KMS-11 (cell line): ENCODE results near the gene TMEM185B.

Experiments used
- H2AFZ ChIP-seq: fragments of 200-600 bp; sonication (generic); 2 replicates; pipeline ENCODE4 v1.6.1; 2016; ENCODE audit warnings: antibody characterized with exemption, mixed run types, low read depth
- H3K27ac ChIP-seq: fragments of 200-600 bp; sonication (generic); 2 replicates; pipeline ENCODE4 v1.6.1; 2016; ENCODE audit warnings: mild to moderate bottlenecking, mixed run types
- H3K27me3 ChIP-seq: fragments of 200-600 bp; sonication (generic); 2 replicates; pipeline ENCODE4 v1.6.1; 2017; ENCODE audit warnings: mild to moderate bottlenecking, low read depth, mixed run types, moderate library complexity; ENCODE audit not compliant: insufficient read depth
- H3K36me3 ChIP-seq: fragments of 200-600 bp; sonication (generic); 2 replicates; pipeline ENCODE4 v1.6.1; 2017; ENCODE audit warnings: mild to moderate bottlenecking, mixed run types; ENCODE audit not compliant: insufficient read depth
- H3K4me1 ChIP-seq: fragments of 200-600 bp; sonication (generic); 2 replicates; pipeline ENCODE4 v1.6.1; 2016; ENCODE audit warnings: mild to moderate bottlenecking, low read depth, mixed run types; ENCODE audit not compliant: poor library complexity, severe bottlenecking
- H3K4me2 ChIP-seq: fragments of 200-600 bp; sonication (generic); 2 replicates; pipeline ENCODE4 v1.7.0; 2016; ENCODE audit warnings: mild to moderate bottlenecking, mixed run types
- H3K4me3 ChIP-seq: fragments of 200-600 bp; sonication (generic); IDR thresholded peaks from 2 replicates; pipeline ENCODE4 v1.6.1; 2017; ENCODE audit warnings: low read depth, low read length, mixed read lengths; ENCODE audit not compliant: insufficient read depth
- H3K79me2 ChIP-seq: fragments of 200-600 bp; sonication (generic); 2 replicates; pipeline ENCODE4 v1.6.1; 2016; ENCODE audit warnings: low read depth, mixed run types; ENCODE audit not compliant: insufficient read depth
- H3K9ac ChIP-seq: fragments of 200-600 bp; sonication (generic); 2 replicates; pipeline ENCODE4 v1.6.1; 2016; ENCODE audit warnings: mild to moderate bottlenecking, mixed run types
- H4K20me1 ChIP-seq: fragments of 200-600 bp; sonication (generic); 2 replicates; pipeline ENCODE4 v1.6.1; 2016; ENCODE audit warnings: mild to moderate bottlenecking, mixed run types; ENCODE audit not compliant: insufficient read depth
- TF ChIP-seq, protein P1 (sequence below): fragments of 200-600 bp; sonication (generic); conservative IDR thresholded peaks from 2 replicates; pipeline ENCODE4 v1.6.1; 2017; ENCODE audit warnings: low read depth, mild to moderate bottlenecking, antibody characterized with exemption, low read length, moderate library complexity, mixed read lengths

The TMEM185B gene

DNA sequence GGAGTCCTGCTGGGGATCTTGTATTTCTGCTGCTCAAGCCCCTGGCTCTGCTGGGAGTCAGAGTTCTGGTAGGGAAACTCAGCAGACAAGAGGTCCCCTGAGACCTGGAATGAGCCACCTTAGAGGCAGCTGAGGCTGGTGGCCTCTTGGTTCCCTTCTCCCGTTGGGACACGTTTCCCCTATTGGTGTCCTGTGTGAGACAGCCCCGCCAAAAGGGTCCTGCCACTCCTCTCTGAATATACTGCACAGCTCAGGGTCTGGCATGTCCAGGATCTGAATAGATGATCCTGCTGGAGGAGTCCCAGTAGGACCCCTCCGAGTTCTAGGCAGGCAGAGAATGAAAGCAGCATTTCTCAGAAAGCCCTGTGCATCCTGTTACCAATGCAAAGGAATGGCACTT is 27.4 kb upstream of the TMEM185B start:
- no peak overlapping the region for H3K4me2 ChIP-seq
- no peak overlapping the region for H3K4me3 ChIP-seq
- peaks cover 13% of the 10 kb centered on the region for H3K4me1 ChIP-seq
- H4K20me1 ChIP-seq: no peaks in the 10 kb centered on the region
- H3K79me2 ChIP-seq: no peaks in the 10 kb centered on the region; the same call in 1 of the 2 replicates
- no peak overlapping the region for H3K27ac ChIP-seq
- H2AFZ ChIP-seq: no peak overlapping the region
- H3K9ac ChIP-seq: no peak overlapping the region
- no peaks in the 10 kb centered on the region for H3K27me3 ChIP-seq
- no peaks in the 10 kb centered on the region for H3K36me3 ChIP-seq
- TF ChIP-seq, protein P1, sequence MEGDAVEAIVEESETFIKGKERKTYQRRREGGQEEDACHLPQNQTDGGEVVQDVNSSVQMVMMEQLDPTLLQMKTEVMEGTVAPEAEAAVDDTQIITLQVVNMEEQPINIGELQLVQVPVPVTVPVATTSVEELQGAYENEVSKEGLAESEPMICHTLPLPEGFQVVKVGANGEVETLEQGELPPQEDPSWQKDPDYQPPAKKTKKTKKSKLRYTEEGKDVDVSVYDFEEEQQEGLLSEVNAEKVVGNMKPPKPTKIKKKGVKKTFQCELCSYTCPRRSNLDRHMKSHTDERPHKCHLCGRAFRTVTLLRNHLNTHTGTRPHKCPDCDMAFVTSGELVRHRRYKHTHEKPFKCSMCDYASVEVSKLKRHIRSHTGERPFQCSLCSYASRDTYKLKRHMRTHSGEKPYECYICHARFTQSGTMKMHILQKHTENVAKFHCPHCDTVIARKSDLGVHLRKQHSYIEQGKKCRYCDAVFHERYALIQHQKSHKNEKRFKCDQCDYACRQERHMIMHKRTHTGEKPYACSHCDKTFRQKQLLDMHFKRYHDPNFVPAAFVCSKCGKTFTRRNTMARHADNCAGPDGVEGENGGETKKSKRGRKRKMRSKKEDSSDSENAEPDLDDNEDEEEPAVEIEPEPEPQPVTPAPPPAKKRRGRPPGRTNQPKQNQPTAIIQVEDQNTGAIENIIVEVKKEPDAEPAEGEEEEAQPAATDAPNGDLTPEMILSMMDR: no peak

DNA sequence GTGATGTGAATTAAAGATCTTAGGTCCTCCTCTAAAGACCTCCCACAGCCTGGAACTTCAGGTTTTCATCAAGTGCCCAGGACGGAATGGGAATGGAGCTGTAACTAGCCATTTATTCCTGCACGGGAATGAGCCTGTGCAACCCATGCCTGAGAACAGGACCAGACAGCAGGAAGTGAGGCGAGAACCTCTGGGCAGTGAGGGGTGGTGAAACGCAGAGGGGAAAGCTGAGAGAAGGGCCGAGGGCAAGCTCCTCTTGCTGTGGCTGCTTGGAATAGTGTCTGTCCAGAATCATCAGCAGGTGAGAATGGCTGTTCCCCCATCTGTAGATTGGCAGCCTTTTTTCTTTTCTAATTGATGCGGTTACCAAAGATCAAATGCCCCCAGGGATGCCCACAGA is 24.7 kb upstream of the TMEM185B start:
- TF ChIP-seq, protein P1: no peak
- no peaks in the 10 kb centered on the region for H3K79me2 ChIP-seq
- no peak overlapping the region for H3K27ac ChIP-seq
- no peak overlapping the region for H2AFZ ChIP-seq
- no peaks in the 10 kb centered on the region for H3K27me3 ChIP-seq
- no peaks in the 10 kb centered on the region for H3K36me3 ChIP-seq
- H3K4me1 ChIP-seq: peaks cover 6% of the 10 kb centered on the region
- H4K20me1 ChIP-seq: no peaks in the 10 kb centered on the region
- no peak overlapping the region for H3K9ac ChIP-seq
- H3K4me3 ChIP-seq: no peak overlapping the region
- H3K4me2 ChIP-seq: no peak overlapping the region

DNA sequence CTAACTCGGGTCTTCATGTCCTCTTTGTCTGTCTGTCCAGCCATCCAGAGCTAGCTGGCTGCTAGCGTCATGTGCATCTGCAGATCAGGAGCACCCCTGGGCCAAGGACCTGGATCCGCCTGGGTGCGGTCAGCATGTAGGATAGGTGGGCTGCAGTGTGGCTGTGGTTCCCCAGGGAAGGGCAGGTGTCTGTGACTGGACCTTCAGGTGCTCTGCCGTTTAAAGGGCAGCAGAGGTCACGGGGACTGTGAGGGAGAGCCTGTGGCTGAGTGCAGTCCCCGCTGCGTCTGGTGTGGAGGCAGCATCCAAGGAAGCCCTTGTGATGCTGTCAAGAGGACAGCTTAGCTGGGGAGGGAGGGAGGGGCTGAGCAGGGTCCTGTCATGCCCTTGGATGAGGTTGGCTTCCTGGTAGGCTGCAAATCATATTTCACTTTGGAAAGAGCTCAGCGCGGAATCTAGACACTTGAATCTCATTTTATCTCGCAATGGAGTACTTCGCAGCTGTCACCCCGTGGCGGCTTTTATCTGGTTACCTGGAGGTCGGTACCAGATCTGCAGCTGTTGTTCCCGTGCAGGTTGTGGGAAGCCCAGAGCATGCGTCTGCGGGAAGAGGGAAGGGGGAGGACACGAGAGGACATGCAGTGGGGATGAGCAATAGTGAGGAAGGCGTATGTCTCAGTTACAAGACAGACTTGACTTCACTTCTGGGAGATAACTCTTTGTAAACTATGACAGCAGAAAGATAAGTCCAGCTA is 23.5 kb upstream of the TMEM185B start:
- no peaks in the 10 kb centered on the region for H3K36me3 ChIP-seq
- H3K9ac ChIP-seq: no peak overlapping the region
- no peak overlapping the region for H3K4me2 ChIP-seq
- peaks cover 3% of the 10 kb centered on the region for H3K4me1 ChIP-seq
- H4K20me1 ChIP-seq: no peaks in the 10 kb centered on the region
- no peaks in the 10 kb centered on the region for H3K79me2 ChIP-seq
- no peaks in the 10 kb centered on the region for H3K27me3 ChIP-seq
- no peak overlapping the region for H3K4me3 ChIP-seq
- no peak overlapping the region for H2AFZ ChIP-seq
- TF ChIP-seq, protein P1: no peak
- H3K27ac ChIP-seq: no peak overlapping the region

- no peak overlapping the region for H3K4me3 ChIP-seq
- no peak overlapping the region for H3K4me2 ChIP-seq
These were observed 22.5 kb upstream of the TMEM185B start for GRCh38 chr2:120245520-120246332.

More at GRCh38 chr2:120245520-120246332, 22.5 kb upstream of the TMEM185B start:
- no peaks in the 10 kb centered on the region for H3K27me3 ChIP-seq
- H4K20me1 ChIP-seq: no peaks in the 10 kb centered on the region
- no peak overlapping the region for H2AFZ ChIP-seq
- H3K36me3 ChIP-seq: no peaks in the 10 kb centered on the region
- no peak overlapping the region for H3K27ac ChIP-seq
- H3K9ac ChIP-seq: no peak overlapping the region
- TF ChIP-seq, protein P1: no peak
- no peaks in the 10 kb centered on the region for H3K79me2 ChIP-seq
- H3K4me1 ChIP-seq: no peaks in the 10 kb centered on the region
